OCI-LY1 (cell line): ENCODE measurements around the gene TUBGCP6.

Experiments used
- H2AFZ ChIP-seq: fragments of 200-600 bp; sonication (generic), shearing (Covaris generic); 2 replicates; pipeline ENCODE4 v1.6.0; 2014; ENCODE audit warnings: antibody characterized with exemption, mild to moderate bottlenecking, low read length
- H3F3A ChIP-seq: fragments of 200-600 bp; sonication (generic), shearing (Covaris generic); 2 replicates; pipeline ENCODE4 v1.6.0; 2014; ENCODE audit warnings: mild to moderate bottlenecking, antibody characterized with exemption, low read length, moderate library complexity; ENCODE audit not compliant: insufficient read depth
- H3K27ac ChIP-seq: fragments of 200-600 bp; sonication (generic); 2 replicates; pipeline ENCODE4 v1.5.1; 2014; ENCODE audit warnings: low read length, mixed run types, mild to moderate bottlenecking, low read depth; ENCODE audit not compliant: poor library complexity, severe bottlenecking
- H3K27me3 ChIP-seq: fragments of 200-600 bp; sonication (generic); 2 replicates; pipeline ENCODE4 v1.6.0; 2014; ENCODE audit warnings: antibody characterized with exemption, mild to moderate bottlenecking, low read length, moderate library complexity; ENCODE audit not compliant: insufficient read depth
- H3K36me3 ChIP-seq: fragments of 200-600 bp; sonication (generic); 2 replicates; pipeline ENCODE4 v1.6.1; 2014; ENCODE audit warnings: mild to moderate bottlenecking, antibody characterized with exemption, low read length, moderate library complexity, mixed read lengths; ENCODE audit not compliant: insufficient read depth
- H3K4me1 ChIP-seq: fragments of 200-600 bp; sonication (generic); 2 replicates; pipeline ENCODE4 v1.5.1; 2014; ENCODE audit warnings: mild to moderate bottlenecking, low read length, moderate library complexity; ENCODE audit not compliant: insufficient read depth, severe bottlenecking
- H3K4me2 ChIP-seq: fragments of 200-600 bp; sonication (generic), shearing (Covaris generic); 2 replicates; pipeline ENCODE4 v1.6.1; 2014; ENCODE audit warnings: low read length
- H3K4me3 ChIP-seq: fragments of 200-600 bp; sonication (generic); 2 replicates; pipeline ENCODE4 v1.5.1; 2014; ENCODE audit warnings: low read length, low read depth, mild to moderate bottlenecking, mixed read lengths; ENCODE audit not compliant: poor library complexity, severe bottlenecking
- H3K79me2 ChIP-seq: fragments of 200-600 bp; shearing (Covaris generic); 2 replicates; pipeline ENCODE4 v1.6.1; 2016; ENCODE audit warnings: mixed run types, low read length, mixed read lengths; ENCODE audit not compliant: insufficient read depth
- H3K9ac ChIP-seq: fragments of 200-600 bp; sonication (generic), shearing (Covaris generic); 2 replicates; pipeline ENCODE4 v1.6.1; 2014; ENCODE audit warnings: mild to moderate bottlenecking, low read length, mixed read lengths
- H3K9me2 ChIP-seq: fragments of 200-600 bp; sonication (generic), shearing (Covaris generic); 2 replicates; pipeline ENCODE4 v1.6.1; 2014; ENCODE audit warnings: low read depth, mild to moderate bottlenecking, low read length, mixed read lengths
- H3K9me3 ChIP-seq: fragments of 200-600 bp; shearing (Covaris generic); 2 replicates; pipeline ENCODE4 v1.6.1; 2014; ENCODE audit warnings: low read length, mixed read lengths
- H4K20me1 ChIP-seq: fragments of 200-600 bp; sonication (generic), shearing (Covaris generic); 2 replicates; pipeline ENCODE4 v1.6.0; 2016; ENCODE audit warnings: mild to moderate bottlenecking, low read length; ENCODE audit not compliant: insufficient read depth
- CTCF ChIP-seq: fragments of 200-600 bp; sonication (generic), shearing (Covaris generic); IDR thresholded peaks from 2 replicates; pipeline ENCODE4 v1.5.1; 2017; ENCODE audit warnings: mild to moderate bottlenecking, antibody characterized with exemption, low read length, moderate library complexity, mixed read lengths
- EZH2 ChIP-seq: fragments of 200-600 bp; sonication (generic), shearing (Covaris generic); IDR thresholded peaks from 2 replicates; pipeline ENCODE4 v1.8.0; 2017; ENCODE audit warnings: borderline replicate concordance, mixed run types, mild to moderate bottlenecking, antibody characterized with exemption, low read length, moderate library complexity, mixed read lengths

TUBGCP6 gene

GRCh38 chr22:50192436-50193204, 52.2 kb downstream of the TUBGCP6 start:
- Histone ChIP-seq H3K27me3 (no peaks in the 10 kb centered on the region), H3K79me2 (no peaks in the 10 kb centered on the region), H3K9me2 (no peaks in the 10 kb centered on the region), H3K9ac (peak overlapping the region; percentile 86), H2AFZ (no peak overlapping the region), H3K9me3 (no peaks in the 10 kb centered on the region), H3F3A (peaks cover 23% of the 10 kb centered on the region; the same call in 1 of the 2 replicates), H3K4me3 (peak overlapping the region; percentile 52), H3K36me3 (peaks cover 54% of the 10 kb centered on the region), H3K4me2 (peak overlapping the region; percentile 77), H3K27ac (peak overlapping the region; percentile 100), H3K4me1 (peaks cover 97% of the 10 kb centered on the region), H4K20me1 (no peaks in the 10 kb centered on the region)
- TF ChIP-seq EZH2: no peak
- TF ChIP-seq CTCF: no peak

GRCh38 chr22:50190941-50191741, 53.7 kb downstream of the TUBGCP6 start:
- H3K9me3 ChIP-seq: no peaks in the 10 kb centered on the region
- peaks cover 23% of the 10 kb centered on the region; the same call in 1 of the 2 replicates for H3F3A ChIP-seq
- H3K36me3 ChIP-seq: peaks cover 50% of the 10 kb centered on the region; the same call in 1 of the 2 replicates
- peaks cover 5% of the 10 kb centered on the region; the same call in 1 of the 2 replicates for H3K79me2 ChIP-seq
- peak overlapping the region; percentile 100 for H3K27ac ChIP-seq
- no peaks in the 10 kb centered on the region for H4K20me1 ChIP-seq
- H3K4me3 ChIP-seq: peak overlapping the region; percentile 97
- H3K9me2 ChIP-seq: no peaks in the 10 kb centered on the region
- H3K27me3 ChIP-seq: no peaks in the 10 kb centered on the region
- H3K4me2 ChIP-seq: peak overlapping the region; percentile 77
- H2AFZ ChIP-seq: no peak overlapping the region
- peaks cover 94% of the 10 kb centered on the region for H3K4me1 ChIP-seq
- peak overlapping the region; percentile 86 for H3K9ac ChIP-seq
- TF ChIP-seq EZH2: no peak
- no peak for TF ChIP-seq CTCF

- Histone ChIP-seq H3K4me2 (peak overlapping the region; percentile 77), H3K9ac (peak overlapping the region; percentile 77), H3K4me1 (peaks cover 88% of the 10 kb centered on the region), H3K27me3 (no peaks in the 10 kb centered on the region), H3K27ac (peak overlapping the region; percentile 100), H3K9me2 (no peaks in the 10 kb centered on the region), H3K4me3 (peak overlapping the region; percentile 97), H3F3A (peaks cover 23% of the 10 kb centered on the region; the same call in 1 of the 2 replicates), H3K36me3 (peaks cover 44% of the 10 kb centered on the region; the same call in 1 of the 2 replicates), H3K9me3 (no peaks in the 10 kb centered on the region), H3K79me2 (peaks cover 5% of the 10 kb centered on the region; the same call in 1 of the 2 replicates), H2AFZ (no peak overlapping the region), H4K20me1 (no peaks in the 10 kb centered on the region)
- no peak for TF ChIP-seq EZH2
- TF ChIP-seq CTCF: peak; percentile 56
Measured at GRCh38 chr22:50190182-50190940, 54.5 kb downstream of the TUBGCP6 start.
